ENCODE results near the gene TEX2.
A peak's percentile ranks its signal among the peaks of the same experiment; 100 is the strongest.
"Not testable (repeated sequence)": the region's sequence is repeated elsewhere in the genome, so short reads cannot be mapped to it uniquely, and the experiment has no call there.

TEX2 gene

GRCh38 chr17:64232466-64233262, 30.4 kb downstream of the TEX2 start:
- no peak for DNase-seq

- DNase-seq, result no peak
Measured at GRCh38 chr17:64231567-64232141, 31.4 kb downstream of the TEX2 start.

GRCh38 chr17:64230791-64231408, 32.2 kb downstream of the TEX2 start:
- DNase-seq, result no peak

GRCh38 chr17:64229815-64230728, 33.0 kb downstream of the TEX2 start:
- no peak for DNase-seq

GRCh38 chr17:64226132-64226531, 36.9 kb downstream of the TEX2 start:
- DNase-seq, result no peak

GRCh38 chr17:64225410-64225809, 37.6 kb downstream of the TEX2 start:
- DNase-seq, result no peak

GRCh38 chr17:64223931-64224629, 39.0 kb downstream of the TEX2 start:
- peak; percentile 72 for DNase-seq

GRCh38 chr17:64223283-64223682, 39.8 kb downstream of the TEX2 start:
- DNase-seq, result peak; percentile 39

- no peak for DNase-seq
Measured at GRCh38 chr17:64221679-64222078, 41.4 kb downstream of the TEX2 start.

GRCh38 chr17:64220604-64221003, 42.5 kb downstream of the TEX2 start:
- DNase-seq, result not testable (repeated sequence)

- DNase-seq, result no peak
Measured at GRCh38 chr17:64219571-64219970, 43.5 kb downstream of the TEX2 start.

GRCh38 chr17:64218066-64218465, 45.0 kb downstream of the TEX2 start:
- DNase-seq, result no peak

GRCh38 chr17:64217249-64217691, 45.8 kb downstream of the TEX2 start:
- DNase-seq, result no peak

GRCh38 chr17:64216338-64217248, 46.5 kb downstream of the TEX2 start:
- no peak for DNase-seq

- no peak for DNase-seq
Measured at GRCh38 chr17:64216000-64216337, 47.1 kb downstream of the TEX2 start.

- no peak for DNase-seq
Measured at GRCh38 chr17:64214950-64215349, 48.1 kb downstream of the TEX2 start.

- peak; percentile 90 for DNase-seq
Measured at GRCh38 chr17:64213995-64214811, 48.9 kb downstream of the TEX2 start.

- DNase-seq, result no peak
Measured at GRCh38 chr17:64212122-64212521, 50.9 kb downstream of the TEX2 start.

- no peak for DNase-seq
Measured at GRCh38 chr17:64209983-64210382, 53.1 kb downstream of the TEX2 start.

- no peak for DNase-seq
Measured at GRCh38 chr17:64209356-64209941, 53.6 kb downstream of the TEX2 start.
